NCI-H1694 (cell line): ENCODE results near the gene HDAC10.

ENCODE experiments used
- DNase-seq: peaks from one replicate; lab custom pipeline; 2025; lab: John Stamatoyannopoulos, UW

HDAC10 gene, protein sequence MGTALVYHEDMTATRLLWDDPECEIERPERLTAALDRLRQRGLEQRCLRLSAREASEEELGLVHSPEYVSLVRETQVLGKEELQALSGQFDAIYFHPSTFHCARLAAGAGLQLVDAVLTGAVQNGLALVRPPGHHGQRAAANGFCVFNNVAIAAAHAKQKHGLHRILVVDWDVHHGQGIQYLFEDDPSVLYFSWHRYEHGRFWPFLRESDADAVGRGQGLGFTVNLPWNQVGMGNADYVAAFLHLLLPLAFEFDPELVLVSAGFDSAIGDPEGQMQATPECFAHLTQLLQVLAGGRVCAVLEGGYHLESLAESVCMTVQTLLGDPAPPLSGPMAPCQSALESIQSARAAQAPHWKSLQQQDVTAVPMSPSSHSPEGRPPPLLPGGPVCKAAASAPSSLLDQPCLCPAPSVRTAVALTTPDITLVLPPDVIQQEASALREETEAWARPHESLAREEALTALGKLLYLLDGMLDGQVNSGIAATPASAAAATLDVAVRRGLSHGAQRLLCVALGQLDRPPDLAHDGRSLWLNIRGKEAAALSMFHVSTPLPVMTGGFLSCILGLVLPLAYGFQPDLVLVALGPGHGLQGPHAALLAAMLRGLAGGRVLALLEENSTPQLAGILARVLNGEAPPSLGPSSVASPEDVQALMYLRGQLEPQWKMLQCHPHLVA

DNA sequence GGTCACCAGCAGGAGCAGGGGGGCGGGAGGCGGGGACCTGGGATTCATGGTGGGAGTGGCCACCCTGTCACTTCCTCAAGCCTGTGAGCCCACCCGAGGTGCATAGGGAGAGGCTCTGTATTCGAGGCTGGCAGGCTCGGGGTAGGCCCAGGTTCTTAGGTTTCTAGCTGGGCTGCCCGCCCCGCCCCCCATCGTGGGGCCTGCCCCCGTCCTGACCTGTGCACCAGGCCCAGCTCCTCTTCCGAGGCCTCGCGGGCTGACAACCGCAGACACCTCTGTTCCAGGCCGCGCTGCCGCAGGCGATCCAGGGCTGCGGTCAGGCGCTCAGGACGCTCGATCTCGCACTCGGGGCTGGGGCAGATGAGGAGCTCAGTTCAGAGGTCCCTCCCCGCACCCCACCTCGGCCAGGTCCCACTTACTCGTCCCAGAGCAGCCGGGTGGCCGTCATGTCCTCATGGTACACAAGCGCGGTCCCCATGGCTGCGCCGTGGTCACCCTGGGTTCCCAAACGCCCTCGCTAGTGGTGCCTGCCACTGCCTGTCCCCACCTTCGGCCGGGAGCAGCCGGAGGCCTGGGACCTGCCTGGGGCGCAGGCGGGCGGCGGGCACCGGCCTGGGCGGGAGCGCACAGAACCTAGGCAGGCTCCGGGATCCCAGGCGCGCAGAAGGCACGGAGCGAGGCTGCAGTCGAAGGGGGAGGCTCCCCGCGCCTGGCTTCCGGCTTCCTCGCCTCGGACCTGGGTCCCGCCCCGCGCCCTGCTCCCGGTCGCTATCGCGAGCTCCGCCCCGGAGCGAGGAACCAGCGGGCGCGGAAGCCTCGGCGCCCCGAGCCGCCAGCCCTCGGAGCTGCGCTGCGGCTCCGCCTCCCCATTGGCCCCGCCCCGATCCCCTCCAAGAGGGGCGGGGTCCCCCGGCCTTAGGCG is at the start of gene HDAC10:
Gene HDAC10, minus strand, starts transcription at position 711 of the 922 bp plus-strand sequence. Its CDS starts 233 bp downstream, at position 478.
- peak; percentile 71 for DNase-seq

DNA sequence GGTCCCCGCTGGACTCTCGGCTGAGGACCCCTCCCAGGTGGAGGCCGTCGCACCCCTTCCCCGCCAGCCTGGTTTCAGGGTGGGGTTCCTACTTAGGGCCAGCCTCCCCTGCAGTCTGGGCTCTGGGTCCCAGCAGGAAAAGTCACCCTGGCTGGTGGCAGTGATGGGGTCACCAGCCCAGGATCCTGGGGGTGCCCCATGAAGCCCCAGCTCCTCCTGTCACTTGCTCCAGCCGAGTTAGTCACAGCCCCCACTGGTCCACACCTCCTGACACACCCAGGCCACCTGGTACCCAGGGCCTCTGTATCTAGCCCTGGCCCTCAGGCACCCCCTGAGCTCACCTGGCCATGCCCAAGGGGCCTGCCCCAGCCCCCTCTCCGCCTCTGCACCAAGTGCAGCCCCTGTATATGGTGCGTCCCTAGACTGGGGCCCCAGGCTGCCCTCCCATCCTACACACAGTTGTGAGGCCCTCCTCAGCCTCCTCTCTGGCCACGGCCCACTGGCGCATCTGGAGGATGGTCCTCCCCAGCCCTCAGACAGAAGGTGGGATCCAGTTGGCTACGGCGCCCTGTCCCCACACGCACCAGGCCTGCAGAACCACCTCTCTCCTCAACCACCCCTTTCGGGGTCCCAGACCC is 49.7 kb upstream of the HDAC10 start:
- no peak for DNase-seq

DNA sequence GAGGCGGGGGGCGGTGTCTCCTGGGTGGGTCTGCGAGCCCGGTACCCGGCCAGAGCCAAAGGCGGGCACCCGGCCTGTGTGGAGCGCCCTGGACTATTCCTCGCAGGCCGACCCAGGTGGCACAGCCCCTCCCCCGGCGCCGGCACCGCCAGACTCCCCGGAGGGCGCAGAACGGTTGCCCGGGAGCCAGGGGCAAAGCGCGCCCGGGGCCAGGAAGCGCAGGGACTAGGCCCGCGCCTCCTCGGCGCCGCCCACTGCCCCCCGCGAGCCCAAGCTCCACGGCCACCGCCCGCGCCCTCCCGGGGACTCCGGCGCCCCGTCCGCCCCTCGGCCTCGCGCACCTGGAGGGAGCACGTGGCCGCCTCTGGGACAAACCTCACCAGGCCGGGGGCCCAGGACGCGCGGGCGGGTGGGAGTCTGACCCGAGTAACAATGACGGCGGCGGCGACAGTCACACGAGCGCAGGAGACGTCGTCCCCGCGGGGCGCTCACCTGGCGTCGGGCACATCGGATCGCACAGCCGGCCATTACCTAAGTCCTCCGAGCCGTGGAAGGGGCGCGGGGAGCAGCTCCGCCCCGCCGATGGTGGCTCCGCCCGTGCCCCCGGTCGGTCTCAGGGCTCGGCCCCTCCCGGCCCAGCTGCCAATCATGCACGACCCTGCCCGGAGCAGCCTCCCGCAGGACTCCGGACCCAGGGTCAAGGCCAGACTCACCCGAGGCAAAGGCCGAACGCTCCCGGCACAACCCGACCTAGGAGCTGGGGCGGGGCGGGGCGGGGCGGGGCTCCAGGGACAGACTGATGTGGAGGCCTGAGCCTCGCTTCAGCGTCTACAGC is 48.9 kb upstream of the HDAC10 start:
- no peak for DNase-seq

DNA sequence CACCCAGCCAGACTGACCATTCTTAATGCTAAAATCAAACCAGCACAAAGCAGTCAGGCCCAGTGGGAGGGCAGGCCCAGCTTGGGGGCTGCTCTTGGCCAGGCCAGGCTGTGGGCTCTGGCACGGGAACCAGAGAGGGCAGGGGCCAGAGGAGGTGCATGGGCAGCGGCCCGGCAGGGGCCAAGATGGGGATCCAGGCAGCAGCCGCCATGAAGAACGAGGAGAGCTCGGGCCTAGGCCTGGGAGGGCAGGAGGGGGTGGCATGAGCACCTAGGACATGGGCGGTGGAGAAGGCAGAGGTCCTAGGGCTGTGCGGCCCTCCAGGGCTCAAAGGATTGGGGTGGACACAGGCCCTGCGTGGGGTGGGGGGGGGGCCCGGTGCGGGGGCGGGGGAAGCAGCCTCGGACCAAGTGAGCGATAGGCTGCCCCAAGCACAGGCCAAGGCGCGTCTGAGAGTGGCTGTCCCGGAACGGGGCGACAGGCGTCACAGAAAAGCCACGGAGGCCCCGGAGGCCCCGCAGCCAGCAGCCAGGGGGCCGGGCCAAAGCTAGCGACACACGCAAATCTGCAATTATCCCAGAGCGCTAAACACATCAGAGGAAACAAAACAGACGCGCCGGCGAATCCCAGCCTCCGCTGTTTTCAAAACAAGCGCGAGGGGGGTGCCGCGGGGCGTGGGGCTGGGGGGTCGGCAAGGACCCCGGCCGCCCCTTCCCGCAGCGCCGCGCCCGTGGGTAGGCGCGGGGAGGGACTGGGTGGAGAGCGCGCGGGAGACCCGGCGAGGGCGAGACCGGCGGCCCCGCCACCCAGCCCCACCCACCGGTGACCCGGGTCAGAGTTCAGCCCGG is 48.1 kb upstream of the HDAC10 start:
- no peak for DNase-seq

DNA sequence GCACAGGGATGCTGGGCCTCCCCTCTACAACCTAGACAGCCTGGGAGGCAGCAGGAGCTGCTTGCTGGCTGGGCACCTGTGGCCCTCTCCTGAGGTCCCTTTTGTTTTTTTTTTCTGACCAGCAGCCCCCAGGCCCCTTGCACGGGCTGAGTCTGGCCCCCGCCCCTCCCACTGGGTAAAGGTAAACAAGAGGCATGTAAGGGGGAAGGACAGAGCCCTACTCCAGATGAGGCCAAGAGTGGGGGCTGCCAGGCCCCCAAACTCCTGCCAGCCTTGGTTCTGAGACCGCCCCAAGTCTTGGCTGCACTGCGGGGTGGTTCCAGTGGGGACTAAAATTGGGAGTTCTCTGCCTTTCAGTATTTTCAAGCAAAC is 47.2 kb upstream of the HDAC10 start:
- DNase-seq, result no peak

DNA sequence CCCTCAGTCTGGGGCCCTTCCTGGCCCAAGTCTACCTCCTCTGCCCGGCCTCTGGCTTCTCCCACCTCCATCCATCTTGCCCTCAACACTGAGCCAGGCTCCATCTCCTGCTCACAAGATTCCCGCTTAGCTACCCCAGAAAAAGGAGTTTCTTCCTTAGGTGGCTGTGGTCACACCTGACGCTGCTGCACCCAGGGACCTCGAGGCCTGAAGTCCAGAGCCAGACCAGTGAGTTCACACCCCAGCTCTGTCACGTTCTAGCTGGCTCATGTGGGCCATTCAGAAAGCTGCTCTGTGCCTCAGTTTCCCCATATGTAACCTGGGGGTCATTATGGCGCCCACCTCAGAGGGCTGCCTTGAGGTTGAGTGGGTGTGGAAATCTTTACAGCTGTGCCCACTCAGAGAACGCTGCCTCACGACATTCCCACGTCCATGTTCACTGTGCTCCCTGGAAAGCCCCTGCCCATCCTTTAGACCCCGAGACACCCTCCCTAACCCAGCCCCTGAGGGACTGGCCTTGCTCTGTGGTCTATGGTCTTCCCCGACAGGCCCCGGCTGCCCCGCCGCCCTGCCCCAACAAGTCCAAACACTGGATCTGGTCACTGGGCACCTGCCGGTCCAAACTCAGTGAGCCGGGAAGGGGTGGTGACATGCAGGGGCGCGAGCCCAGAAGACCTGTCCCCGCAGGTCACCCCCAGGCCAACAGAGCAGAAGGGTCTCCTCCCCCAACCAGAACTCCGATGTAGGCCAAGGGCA is 46.6 kb upstream of the HDAC10 start:
- no peak for DNase-seq

DNA sequence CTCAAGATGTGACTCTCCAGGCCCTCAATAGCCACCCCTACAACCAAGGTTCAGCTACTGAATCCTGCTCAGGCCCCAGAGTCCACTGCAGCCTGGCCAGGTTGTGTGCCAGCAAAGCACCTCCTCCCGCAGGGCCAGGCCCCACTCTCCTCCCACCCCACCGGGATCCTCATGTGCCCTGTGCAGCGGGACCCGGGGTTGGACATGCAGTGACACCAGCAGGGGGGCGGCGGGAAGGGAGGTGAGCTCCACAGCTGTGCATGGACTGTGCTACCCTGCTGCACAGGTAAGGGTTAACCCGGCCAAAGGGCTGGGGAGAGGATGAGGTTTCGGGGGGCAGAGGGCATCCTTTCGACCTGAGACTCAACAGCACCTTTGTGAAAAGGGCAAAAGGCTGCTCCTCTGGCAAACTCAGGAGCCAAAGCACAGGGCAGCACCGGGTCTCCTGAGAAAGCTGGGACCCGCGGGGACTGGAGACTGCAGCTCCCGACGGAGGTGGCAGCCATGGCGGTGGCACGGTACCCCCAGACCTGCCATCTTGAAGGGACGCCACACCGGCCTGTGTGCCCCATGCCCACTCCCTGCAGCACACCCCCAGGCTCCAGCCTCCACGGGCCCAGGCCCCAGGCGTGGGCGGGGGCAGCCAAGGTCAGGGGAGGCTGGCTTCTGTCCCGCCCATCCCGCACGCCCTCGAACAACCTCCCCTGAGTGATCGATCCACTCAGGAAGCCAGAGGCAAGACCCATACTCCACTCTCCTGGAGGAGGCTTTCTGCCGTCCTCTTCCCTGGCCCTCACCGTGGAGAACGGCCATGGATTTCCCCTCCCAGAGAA is 45.8 kb upstream of the HDAC10 start:
- DNase-seq, result no peak

DNA sequence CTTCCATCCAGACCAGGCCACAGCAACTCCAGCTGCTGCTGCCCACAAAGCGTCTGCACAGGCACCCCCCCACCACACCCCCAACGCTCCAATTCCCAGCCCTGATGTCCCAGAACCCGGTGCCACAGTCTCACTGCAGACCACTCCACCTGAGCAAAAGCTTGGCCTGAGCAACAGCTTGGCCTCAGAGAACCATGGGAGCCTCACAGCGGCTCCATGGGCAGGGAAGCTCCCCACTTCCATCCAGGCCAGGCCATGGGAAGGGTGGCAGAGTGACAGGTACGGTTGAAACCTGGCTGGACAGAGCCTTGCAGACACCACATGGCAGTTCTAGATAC is 43.2 kb upstream of the HDAC10 start:
- no peak for DNase-seq

DNA sequence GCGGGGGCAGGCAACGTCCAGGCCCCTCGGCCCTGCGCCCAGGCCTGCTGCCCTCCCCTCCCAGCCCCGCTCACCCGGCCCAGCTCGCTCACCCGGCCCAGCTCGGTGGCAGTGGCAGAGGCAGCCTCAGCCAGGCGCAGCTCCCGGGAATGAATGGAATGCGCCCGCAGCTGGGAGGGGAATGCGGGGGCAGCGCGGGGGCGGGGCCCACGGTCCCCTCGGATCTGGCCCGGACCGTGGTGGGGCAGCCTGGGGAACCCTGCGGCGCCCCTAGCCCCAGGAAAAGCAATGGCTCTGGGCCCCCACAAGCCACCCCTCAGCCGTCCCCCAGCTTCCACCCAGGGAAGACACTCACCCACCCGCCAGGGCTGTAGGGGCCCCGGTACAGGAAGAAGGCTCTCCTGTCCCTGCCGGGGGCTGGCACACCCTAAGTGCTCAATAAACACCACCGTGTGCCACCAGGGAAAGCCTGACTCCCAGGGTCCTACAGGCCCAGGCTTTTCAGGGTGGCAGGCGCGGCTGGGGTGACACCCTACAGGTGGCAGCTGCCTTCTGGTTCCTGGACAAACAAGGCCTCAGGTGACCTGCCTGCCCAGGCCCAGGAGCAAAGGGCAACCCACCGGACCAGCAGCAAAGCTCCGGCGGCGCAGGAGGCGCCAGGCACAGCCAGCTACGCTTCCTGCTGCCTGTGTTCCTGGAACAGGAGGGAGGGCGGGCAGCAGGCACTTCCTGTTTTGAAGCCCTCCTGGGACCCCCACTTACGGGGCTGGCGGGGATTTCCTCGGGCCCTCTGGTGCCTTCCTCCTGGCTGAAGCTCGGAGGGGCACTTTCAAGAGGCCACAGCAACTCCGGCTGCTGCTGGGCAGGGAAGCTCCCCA is 42.6 kb upstream of the HDAC10 start:
- no peak for DNase-seq

DNA sequence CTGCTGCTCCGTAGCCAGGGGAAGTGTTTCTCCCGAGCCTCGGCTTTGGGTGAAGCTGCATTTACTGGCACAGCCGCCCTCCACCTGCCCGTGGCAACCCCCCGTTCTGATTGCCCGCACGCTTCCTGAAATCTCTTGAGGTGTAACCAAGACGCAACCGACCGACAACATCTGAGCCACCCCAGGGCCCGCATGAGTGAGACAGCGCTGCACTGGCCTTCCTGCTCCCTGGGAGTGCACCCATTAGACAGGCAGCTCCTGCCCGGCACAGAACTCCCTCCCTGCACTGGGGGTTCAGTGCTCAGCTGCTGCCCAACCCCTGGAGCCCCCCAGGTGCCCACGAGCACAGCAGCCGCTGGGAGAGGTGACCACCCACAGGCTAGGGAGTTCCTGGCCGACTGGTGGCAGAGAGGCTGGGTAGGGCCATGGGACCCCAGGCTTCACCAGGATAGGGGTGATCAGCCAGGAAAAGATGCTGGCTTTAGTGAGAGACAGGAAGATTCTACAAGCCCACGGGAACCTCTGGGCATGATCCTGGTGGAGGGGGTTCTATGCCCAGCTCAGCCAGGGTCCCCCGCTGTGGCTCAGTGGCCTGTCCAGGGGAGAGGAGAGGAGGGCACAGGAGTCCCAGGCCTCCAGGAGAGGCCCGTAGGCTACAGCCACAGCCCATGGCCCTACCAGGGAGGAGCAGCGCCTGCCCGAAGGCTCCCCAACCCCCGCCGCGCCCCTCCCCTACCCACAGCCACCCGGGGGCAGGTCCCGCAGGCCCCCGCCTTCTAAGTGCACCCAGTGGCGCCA is 41.8 kb upstream of the HDAC10 start:
- DNase-seq, result no peak

DNA sequence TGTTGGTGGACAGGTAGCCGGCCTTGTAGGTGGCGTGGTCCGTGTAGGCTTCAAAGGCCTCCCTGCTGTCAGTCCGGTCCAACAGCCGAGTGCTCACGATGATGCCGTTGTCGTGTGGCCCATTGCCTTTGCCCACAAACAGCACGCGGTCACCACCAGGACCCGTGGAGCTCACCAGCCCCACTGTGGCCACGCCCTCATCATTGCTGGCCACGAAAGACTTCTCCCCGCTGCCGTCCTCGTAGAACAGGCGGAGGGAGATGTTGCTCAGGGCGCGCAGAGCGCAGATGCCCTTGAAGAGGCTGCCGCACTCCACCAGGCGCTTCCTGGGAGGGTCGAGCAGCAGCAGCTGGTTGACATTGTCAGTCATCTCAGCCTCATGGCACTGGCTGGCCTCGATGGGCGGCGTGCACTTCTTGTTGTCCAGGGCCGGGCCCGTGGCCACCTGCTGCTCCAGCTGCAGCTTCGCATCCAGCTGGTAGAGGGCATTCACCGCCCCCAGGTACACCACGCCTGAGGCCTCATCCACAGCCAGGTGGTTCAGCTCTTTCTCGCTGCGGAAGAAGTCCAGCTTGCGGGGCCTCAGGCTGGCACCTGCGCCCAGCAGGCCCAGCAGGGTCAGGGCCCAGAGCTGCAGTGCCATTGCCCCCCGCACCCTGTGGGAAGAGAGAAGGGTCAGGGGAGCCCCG is 39.0 kb upstream of the HDAC10 start:
- no peak for DNase-seq

DNA sequence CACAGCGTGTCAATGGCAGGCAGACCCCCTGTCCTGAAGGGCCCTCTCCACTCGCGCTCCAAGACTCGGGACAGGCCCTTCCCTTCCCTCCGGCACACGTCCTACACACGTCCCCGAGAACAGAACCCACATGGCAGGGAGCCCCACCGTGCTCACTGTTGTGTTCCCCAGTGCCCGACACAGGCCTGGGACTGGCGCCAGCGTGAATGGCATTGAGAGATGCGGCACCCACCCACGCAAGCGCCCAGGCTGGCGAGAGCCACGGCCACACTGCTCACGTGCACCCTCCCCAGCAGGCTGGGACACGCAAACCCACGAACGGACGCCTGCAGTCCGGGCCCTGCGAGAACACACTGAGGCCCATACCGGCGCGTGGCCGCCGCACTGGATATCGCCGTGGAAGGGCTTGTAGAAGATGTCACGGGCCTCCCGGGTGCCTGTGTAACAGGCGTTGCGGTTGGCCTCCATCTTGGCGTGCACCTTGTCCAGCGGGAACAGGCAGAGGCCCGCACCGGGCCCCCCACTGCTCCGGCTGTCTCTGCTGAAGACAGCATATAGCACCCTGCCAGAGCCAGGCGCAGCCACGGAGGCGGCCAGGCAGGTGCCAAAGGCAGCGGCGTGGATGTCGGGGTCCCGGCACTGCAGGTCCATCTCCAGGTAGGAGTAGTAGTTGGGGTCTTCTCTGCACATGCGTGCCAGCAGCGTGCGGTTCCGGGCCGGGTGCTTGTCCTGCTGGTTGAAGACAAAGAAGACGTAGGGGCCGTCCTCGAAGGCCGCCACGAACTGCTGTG is 38.3 kb upstream of the HDAC10 start:
- no peak for DNase-seq

DNA sequence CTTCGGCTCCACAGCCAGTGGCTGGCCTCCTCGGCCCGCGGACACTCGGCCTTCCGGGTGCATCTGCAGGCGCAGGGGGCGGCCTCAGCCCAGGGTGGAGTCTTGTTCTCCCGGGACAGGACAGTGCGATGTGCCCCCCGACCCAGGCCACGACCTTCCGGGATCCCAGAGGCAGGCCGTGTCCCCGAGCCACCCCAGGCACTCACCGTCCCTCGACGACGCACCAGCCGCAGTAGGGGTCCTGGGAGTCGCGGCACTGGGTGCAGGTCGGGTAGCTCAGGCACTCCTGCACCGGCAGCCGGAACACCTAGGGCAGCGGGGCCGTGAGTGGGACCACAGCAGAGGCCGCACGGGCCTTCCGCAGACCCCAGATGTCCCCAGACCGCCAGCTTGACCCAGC is 36.7 kb upstream of the HDAC10 start:
- DNase-seq, result no peak

DNA sequence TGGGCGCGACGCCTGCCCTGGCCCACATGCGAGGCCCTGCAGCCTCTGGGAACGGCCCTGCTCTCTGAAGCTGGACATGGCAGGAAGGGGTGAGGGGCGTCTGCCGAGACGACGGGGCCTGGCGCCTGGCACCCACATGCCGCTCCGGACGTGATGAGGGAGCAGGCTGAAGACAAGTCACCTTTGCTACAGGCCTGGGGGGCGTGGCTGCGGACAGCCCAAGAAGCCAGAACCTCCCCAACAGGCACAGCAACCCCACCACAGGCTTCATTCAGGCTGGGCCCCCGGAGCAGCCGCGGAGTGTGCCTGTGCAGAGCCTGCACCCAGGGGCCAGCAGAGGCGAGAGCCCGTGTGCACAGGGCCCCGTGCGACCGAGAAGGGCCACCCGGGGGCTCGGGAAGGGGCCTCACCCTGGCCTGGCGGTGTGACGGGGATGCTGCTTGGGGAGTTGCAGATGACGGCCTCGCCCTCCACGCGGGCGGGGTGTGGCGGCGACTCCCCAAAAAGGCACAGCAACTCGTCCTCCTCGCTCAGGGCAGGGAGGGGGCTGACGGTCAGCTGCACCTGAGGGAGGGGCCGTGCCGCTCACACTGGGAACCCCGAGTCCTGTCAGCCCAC is 35.7 kb upstream of the HDAC10 start:
- DNase-seq, result no peak

DNA sequence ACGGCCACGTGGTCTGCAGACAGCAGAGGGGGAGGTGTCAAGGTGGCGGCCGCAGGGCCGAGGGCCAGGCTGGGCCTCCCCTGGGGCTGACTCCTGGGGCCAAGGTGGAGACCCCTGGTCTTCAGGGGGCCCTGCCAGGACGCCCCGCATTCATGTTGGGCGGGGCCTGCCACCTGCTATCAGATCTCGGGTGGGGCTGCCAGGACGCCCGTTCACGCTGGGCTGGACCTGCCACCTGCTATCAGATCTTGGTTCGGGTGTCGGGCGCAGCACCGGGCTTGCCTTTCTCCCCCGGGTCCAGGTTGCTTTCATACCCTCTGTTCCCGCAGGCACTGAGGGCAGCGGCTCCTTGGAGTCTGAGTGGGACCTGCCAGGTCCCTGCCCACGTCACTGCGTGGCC is 35.2 kb upstream of the HDAC10 start:
- DNase-seq, result no peak
